ENCODE data around the gene BHLHE40. TPM values are rescaled to one million over a fixed set of nuclear protein-coding genes. Genes with fewer than 3 reads are reported as not detected.

The BHLHE40 gene
- total and polyA plus RNA-seq, 9 donors, result 28.6 to 264 (median 75.3) TPM

DNA sequence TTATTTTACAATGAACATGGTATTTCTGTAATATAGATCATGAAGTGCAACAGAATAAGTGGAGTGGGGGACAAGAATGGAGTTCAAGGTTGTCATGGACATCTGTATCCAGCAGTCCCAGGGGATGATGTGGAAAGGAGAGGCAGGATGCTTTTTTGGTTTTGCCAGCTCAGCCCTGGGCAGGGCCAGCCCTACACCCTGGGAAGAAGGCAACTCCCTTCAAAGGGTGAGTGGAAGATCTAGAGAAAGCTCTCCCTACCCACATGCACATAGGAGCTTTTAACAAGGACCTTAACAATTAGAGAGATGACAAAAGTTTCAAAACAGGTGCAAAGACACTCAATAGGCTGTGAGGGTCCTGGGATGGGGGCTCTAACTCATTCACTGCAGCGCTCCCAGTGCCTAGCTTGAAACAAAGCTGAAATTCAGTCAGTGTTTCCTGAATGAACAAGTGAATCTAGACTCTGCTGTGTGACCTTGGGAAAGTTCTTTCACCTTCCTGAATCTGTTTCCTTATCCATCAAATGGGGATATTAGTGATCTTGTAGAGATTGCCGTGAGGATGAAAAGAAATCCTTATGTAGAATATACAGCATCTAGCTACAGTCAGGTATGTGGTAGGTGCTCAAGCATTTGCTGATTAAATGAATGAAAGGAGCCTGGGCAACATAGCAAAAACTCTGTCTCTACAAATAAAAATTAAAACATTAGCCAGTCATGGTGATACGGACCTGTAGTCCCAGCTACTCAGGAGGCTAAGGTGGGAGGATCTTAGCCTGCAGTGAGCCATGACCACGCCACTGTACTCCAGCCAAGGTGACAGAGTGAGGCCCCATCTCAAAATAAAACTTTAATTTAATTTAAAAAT, 14.3 kb downstream of the BHLHE40 start:
- DNase-seq, result no peak
- intact Hi-C loops (cut with DNase I), result no loop called here
- Histone ChIP-seq H3K36me3 (no peaks in the 10 kb centered on the region), H3K27ac (no peak overlapping the region), H3K4me1 (ENCODE audit: insufficient read depth) (no peaks in the 10 kb centered on the region), H3K27me3 (no peaks in the 10 kb centered on the region), H3K4me3 (no peak overlapping the region), H3K9me3 (no peaks in the 10 kb centered on the region)
- TF ChIP-seq, protein P1, sequence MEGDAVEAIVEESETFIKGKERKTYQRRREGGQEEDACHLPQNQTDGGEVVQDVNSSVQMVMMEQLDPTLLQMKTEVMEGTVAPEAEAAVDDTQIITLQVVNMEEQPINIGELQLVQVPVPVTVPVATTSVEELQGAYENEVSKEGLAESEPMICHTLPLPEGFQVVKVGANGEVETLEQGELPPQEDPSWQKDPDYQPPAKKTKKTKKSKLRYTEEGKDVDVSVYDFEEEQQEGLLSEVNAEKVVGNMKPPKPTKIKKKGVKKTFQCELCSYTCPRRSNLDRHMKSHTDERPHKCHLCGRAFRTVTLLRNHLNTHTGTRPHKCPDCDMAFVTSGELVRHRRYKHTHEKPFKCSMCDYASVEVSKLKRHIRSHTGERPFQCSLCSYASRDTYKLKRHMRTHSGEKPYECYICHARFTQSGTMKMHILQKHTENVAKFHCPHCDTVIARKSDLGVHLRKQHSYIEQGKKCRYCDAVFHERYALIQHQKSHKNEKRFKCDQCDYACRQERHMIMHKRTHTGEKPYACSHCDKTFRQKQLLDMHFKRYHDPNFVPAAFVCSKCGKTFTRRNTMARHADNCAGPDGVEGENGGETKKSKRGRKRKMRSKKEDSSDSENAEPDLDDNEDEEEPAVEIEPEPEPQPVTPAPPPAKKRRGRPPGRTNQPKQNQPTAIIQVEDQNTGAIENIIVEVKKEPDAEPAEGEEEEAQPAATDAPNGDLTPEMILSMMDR (IDR thresholded peaks at IDR 0.05), result no peak
- no peak for TF ChIP-seq EP300 (IDR thresholded peaks at IDR 0.05)
- TF ChIP-seq POLR2A (IDR thresholded peaks at IDR 0.05), result no peak
- WGBS, 3 donors, result 88 to 90% (median 88%) methylated on average over 4 of the region's 4 CpGs

DNA sequence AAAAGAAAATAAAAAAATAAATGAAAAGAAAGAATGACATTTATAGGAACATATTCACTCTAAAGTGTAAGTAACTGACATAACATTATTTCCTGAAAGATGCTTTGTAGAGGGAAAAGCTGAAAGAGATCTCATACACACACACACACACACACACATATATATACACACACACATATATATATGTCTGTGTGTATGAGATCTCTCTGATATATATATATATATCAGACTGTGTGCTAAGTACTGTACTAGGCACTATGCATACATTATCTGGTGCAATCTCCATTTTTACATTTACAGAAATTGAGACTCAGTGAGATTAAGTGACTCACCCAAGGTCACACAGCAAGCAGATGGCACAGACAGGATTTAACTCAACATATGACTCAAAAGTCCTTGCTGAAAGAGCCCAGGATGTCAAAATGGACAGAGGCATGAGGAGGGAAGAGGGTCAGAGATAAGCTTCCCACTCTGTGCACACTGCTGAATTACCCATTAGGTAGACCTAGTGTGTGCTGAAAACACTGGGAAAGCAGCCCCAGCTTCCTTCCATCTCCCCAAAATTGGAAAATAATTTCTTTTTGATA, 15.0 kb downstream of the BHLHE40 start:
- intact Hi-C loops (cut with DNase I), result no loop called here
- no peak overlapping the region for H3K27ac ChIP-seq
- H3K9me3 ChIP-seq, result no peaks in the 10 kb centered on the region
- no peak overlapping the region for H3K4me3 ChIP-seq
- TF ChIP-seq EP300 (IDR thresholded peaks at IDR 0.05) (no peak), POLR2A (IDR thresholded peaks at IDR 0.05) (no peak)
- TF ChIP-seq, protein P1 (IDR thresholded peaks at IDR 0.05), result no peak
- no peak for DNase-seq
- no peaks in the 10 kb centered on the region for H3K27me3 ChIP-seq
- H3K4me1 ChIP-seq (ENCODE audit: insufficient read depth), result no peaks in the 10 kb centered on the region
- no peaks in the 10 kb centered on the region for H3K36me3 ChIP-seq

DNA sequence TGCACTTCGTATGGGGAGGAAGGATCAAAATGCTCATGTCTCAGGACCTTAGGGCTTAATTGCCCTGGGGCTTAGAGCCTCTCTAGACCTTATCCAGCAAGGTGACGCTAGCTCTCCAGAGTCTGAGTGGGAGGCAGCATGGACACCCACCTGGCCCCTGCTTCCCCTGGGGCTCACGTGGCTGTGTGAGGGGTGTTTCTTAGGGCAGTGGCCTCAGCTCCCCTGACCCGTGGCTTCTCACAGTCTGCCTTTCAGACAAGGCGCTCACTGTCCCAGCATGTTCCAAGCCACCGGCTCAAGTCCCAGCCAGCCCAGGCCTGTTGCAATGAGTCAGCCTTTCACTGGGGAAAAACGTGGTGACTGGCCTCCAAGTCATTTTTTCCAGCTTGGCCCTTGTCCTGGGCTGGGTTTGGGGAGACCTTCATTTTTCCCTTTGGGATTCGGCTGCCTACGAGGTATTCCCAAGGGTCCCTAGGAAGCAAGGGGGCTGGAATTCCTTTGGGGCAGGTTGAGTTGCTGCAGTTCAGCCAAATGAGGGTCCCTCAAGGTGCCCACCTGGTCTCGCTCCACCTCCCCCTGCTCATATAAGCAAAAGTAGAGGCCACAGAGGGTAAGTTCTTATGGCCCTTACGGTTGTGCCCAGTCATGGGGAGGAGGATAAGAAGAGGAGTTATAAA, 15.7 kb downstream of the BHLHE40 start:
- Histone ChIP-seq H3K36me3 (no peaks in the 10 kb centered on the region), H3K9me3 (no peaks in the 10 kb centered on the region), H3K27me3 (no peaks in the 10 kb centered on the region), H3K27ac (no peak overlapping the region), H3K4me1 (ENCODE audit: insufficient read depth) (no peaks in the 10 kb centered on the region), H3K4me3 (no peak overlapping the region)
- TF ChIP-seq, protein P1 (IDR thresholded peaks at IDR 0.05), result no peak
- no peak for TF ChIP-seq POLR2A (IDR thresholded peaks at IDR 0.05)
- TF ChIP-seq EP300 (IDR thresholded peaks at IDR 0.05), result no peak
- no peak for DNase-seq
- WGBS, 3 donors, result 67 to 80% (median 75%) methylated on average over 11 of the region's 11 CpGs
- intact Hi-C loops (cut with DNase I), result no loop called here

DNA sequence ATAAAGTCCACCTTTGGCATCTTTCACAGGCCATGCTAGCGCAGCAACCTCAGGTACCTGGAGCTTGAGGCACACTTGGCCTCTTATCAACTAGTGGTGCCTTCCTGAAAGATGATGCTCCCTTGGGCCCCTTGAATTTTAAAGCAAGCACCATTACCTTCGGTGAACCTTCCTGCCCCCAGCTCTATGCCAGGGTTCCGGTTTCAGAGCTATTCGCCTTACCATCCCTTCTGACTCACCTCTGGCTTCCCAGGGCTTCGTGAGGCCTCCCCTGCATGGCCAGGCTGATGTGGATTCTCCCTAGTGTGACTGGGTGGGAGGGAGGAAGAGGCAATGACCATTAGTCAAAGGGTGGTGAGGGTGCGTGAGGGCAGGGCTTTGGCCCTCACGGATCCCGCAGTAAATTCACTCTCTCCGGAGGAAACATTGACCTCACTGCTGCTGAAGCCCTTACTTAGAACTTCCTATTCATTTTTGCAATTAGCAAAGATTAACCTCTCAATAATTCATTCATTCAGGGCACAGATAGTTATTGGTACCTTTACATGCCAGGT, 16.3 kb downstream of the BHLHE40 start:
- whole genome bisulfite sequencing, 3 donors, result 75 to 83% (median 76%) methylated on average over 9 of the region's 9 CpGs

More for the DNA sequence above, 16.3 kb downstream of the BHLHE40 start:
- no peaks in the 10 kb centered on the region for H3K4me1 ChIP-seq (ENCODE audit: insufficient read depth)
- DNase-seq, result no peak
- TF ChIP-seq POLR2A (IDR thresholded peaks at IDR 0.05) (no peak), EP300 (IDR thresholded peaks at IDR 0.05) (no peak)
- TF ChIP-seq, protein P1 (IDR thresholded peaks at IDR 0.05), result no peak
- no peaks in the 10 kb centered on the region for H3K9me3 ChIP-seq
- no peaks in the 10 kb centered on the region for H3K27me3 ChIP-seq
- no peak overlapping the region for H3K27ac ChIP-seq
- intact Hi-C loops (cut with DNase I), result no loop called here
- no peak overlapping the region for H3K4me3 ChIP-seq
- no peaks in the 10 kb centered on the region for H3K36me3 ChIP-seq
